Daoy (cell line): Measurements from ENCODE around the gene PI16. TPM values are rescaled to one million over a fixed set of nuclear protein-coding genes. Genes with fewer than 3 reads are reported as not detected.

Experiments used
- DNase-seq: peaks from one replicate; pipeline ENCODE4 v3.0.0-alpha.2; 2015; ENCODE audit warnings: low read depth
- total RNA-seq: library from RNA; depleted of rRNA; stranded (reverse); fragments of >200 nt; shearing (Covaris generic); gene quantifications from 2 replicates; pipeline ENCODE4 v1.2.3, GENCODE V29; 2014

The PI16 gene
- total RNA-seq, 1 experiment from 2014 or later = 0.06 TPM

DNA sequence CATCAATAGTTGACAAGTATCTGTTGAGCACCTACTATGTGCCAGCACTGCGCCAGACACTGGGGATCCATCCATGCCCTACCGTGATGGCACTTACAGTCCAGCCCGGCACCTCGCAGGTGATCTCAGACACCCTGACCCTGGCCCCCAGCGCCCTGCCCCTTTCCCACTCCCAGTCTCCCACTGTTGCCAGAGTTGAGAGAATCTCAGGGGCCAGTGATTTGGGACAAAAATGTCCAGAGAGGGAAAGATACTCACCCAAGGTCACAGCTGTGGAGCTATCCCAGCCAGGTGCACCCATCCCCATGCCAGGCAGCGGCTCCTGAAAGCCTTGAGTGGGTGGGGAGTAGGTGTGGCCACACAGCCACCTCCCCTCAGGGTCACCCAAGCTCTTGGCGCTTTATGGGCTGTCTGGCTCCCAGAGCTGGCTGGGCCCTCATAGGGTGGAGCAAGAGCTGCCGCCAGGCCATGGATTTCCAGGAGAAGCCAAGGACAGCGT, 3.3 kb downstream of the PI16 start:
- DNase-seq = no peak

- DNase-seq = no peak
These were observed 4.4 kb downstream of the PI16 start for GRCh38 chr6:36958775-36959554.

DNA sequence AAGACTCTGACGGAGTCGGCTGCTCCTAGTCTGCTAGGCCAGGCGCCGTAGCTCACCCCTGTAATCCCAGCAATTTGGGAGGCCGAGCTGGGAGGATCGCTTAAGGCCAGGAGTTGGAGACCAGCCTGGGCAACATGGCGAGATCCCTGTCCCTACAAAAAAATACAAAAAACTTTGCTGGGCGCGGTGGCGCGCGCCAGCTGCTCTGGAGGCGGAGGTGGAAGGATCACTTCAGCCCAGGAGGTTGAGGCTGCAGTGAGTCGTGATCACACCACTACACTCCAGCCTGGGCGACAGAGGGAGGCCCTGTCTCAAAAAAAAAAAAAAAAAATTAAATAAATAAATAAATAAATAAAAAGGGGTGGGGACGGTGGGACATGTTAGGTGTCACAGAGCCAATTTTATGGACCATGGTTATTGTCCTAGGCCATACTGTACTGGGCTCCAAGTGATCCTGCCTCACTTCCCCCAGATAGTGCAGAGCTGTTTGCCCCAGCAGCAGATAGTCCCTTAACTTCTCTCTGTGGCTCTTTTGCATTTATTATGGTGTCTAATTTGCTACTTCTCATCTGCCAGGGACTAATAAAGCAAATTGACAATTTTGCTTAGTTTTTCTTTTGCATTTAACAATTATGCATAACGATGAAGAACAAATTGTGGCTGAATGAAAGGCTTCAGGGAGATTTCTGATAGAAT, 5.2 kb downstream of the PI16 start:
- no peak for DNase-seq

- no peak for DNase-seq
These were observed 7.2 kb downstream of the PI16 start for GRCh38 chr6:36961441-36962435.

DNA sequence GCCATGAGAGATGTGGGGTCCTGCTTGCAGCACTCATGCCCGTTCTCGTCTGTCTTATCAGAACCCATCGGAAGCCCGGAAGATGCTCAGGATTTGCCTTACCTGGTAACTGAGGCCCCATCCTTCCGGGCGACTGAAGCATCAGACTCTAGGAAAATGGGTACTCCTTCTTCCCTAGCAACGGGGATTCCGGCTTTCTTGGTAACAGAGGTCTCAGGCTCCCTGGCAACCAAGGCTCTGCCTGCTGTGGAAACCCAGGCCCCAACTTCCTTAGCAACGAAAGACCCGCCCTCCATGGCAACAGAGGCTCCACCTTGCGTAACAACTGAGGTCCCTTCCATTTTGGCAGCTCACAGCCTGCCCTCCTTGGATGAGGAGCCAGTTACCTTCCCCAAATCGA, 8.3 kb downstream of the PI16 start:
- peak; percentile 46 for DNase-seq

- DNase-seq = peak; percentile 26
These were observed 9.1 kb downstream of the PI16 start for GRCh38 chr6:36963451-36964290.

GRCh38 chr6:36964349-36964748, 9.8 kb downstream of the PI16 start:
- no peak for DNase-seq

DNA sequence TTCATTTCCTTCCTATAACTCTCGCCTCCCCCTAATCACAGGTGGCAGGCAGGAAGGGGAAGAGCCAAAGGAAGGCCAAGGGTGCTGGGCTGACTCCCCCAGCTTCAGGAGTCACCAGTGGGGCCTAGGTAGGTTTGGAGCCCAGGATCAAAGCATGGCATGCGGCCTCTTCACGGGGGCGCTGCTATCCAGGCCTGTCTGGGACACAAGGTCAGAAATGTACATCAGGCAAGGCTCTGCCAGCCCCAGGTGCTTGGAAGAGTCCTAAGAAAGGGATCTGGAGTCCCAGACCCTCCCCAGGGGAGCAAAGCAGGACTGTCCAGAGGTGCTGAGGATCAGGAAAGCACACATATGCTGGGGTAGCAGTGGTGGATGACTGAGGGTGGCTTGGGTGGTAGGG, 10.4 kb downstream of the PI16 start:
- no peak for DNase-seq

DNA sequence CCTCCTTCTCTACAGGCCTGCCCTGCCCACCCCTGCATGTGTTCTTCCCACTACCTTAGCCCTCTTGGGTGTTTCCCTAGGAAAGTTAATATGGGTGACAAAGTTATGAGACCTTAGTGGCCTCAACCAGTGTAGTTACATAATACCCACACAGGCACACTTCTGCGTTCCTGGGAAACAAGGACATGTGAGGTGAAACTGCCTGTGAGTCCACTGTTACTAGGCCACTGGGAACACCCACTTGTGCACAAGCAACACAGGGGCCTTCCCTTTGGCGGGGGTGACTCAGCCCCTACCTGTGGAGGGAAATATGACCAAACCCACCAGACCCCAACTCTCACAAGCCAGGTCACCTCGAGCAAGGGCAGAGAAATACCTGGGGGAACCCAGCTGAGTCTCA, 12.8 kb downstream of the PI16 start:
- DNase-seq = no peak

DNA sequence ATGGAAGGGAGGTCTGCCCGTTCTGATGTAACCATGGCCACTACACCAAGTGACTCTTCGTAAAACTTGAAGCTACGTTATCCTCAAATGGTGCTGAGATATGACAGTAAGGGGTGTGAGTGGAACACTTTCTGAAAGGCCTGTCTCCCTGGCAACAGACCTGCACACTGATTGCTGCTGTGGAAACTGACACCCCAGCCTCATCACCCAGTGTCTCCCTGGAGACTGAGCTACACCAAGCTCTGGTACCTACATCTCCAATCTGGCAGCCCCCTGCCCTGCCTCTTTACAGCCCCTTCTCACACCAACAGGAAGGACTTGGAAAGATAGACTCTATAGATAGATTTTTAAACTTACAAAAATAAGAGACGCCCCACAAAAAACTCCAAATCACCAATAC, 13.2 kb downstream of the PI16 start:
- no peak for DNase-seq

GRCh38 chr6:36968266-36968977, 13.9 kb downstream of the PI16 start:
- DNase-seq = no peak

- no peak for DNase-seq
These were observed 14.7 kb downstream of the PI16 start for GRCh38 chr6:36969240-36969691.

DNA sequence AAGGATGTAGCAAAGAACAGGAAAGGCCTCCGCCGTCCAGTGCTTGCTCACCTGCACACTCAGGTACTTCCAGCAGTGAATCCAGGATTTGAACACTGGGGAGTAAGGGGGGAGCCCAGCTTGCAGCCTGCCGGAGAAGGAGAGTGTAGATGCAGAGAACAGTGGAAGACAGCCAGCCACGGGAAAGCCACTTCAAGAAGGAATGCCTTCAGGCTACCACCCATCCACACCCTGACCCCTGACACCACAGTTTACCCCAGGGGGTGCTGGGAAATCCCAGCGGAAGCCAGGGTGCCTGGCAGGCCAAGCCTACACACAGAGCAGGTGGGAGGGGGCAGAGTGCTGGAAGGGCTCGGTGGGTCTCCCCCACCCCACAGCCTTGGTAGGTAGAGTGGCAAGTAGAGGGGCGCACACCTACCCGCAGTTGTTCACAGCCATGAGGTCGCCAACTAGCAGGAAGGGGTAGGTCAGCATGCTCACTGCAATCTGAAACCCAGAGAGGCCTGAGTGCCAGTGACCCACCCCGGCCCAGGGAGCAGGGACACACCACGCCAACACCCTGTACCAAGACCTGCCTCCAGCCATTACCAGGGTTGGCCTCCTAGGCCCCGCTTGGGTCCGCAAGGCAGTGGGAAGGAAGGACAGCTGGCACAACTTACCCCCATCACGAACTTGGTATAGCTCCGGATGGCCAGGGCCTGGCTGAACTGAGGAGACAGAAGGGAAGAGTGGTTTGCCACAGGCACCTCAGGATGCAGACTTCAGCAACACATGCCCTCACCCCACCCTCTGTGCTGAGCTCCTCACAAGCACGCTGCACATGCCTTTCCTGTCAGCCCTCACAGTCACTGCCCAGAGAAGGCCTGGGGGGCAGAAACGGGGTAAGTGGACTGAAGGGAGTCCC, 15.7 kb downstream of the PI16 start:
- no peak for DNase-seq

DNA sequence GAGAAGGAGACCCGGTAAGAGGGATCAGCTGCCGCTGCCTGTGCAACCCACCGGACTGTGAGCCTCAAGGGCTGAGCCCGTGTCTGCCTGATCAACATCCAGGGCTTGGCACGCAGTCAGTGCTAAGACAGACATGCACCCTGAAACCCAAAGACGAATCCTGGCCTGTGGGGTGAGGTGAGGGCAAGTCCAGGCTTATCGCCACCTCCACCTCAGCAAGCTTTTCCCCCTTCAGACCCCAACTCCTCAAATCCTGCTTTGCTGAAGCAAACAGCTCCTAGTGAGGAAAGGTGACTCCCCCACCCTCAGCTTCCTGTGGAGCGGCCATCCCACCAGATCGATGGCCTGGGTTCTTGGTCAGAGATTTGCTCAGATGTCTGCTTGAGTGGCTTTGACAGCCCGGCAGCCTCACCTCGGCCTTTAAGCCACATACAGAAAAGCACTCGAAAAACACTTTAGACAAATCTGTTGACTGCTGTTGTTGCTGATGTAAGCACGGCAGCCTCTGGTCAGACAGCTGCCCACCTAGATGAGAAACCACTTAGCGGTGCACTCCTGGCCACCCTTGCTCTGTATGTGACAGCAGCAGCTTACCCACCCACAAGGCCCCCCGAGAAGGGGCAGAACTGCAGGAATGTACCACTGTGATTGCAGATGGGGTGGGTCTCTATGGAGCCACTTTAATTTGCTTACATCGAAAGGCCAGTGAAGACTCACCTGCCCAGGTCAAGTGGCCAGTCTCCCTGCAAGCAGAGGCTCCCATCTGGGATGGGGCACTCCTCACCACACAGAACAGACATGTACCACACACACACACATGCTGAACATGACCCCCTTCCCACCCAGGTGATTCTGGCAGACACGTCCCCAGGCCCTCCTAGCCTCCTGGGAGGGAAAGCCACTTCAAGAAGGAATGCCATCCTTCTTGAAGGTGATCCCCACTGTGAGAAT, 16.6 kb downstream of the PI16 start:
- no peak for DNase-seq

DNA sequence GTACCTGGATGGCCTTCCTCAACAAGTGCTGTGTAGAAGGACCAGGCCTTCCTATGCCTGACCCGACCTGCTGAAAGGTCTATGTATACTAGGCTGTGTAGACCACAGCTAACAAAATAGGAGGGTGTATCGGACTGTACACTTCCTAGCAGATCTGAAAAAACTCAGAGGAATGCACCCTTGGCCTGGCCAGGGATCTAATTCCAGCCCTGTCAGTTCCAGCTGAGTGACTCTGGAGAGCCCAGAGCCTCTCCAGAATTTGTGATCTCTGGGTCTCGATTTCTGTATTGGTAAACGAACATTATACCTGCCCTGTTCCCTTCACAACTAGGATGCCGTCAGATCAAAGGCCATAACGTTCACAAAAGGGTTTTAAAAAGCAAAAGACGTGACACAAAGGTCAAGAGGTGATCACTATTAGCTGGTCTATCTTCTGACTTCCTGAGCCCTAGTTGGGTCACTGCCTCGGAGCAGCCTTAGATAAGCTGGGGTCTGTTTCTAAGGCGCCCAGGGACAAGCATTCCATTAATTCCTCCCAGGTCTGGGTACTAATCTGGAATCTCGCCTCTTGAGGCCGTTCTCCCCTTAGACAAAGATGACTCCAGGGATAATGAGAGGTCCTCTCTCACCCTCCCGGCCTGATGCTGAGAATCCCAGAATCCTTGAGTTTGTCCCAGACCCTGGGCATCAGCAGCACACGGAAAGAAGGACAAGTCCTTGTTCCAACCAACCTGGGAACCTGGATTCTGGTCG, 17.6 kb downstream of the PI16 start:
- DNase-seq = no peak

DNA sequence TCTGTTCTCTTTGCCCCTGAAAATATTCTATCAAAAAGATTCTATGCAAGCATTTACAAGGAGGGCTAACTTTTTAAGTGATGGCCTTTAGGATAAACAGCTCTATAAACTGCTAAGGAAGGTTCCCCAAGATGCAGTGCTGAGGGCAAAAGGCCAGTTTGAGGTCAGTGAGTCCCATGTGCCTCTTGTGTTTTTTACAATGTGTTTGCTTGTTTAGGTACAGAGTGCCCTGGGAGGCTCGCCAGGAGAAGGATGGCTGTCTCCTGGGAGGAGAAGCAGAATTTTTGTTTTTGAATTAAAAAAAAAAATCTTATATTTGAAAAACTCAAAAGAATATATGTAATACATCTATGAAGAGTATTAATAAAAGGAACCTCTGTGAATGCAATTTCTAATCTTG, 18.7 kb downstream of the PI16 start:
- DNase-seq = no peak

DNA sequence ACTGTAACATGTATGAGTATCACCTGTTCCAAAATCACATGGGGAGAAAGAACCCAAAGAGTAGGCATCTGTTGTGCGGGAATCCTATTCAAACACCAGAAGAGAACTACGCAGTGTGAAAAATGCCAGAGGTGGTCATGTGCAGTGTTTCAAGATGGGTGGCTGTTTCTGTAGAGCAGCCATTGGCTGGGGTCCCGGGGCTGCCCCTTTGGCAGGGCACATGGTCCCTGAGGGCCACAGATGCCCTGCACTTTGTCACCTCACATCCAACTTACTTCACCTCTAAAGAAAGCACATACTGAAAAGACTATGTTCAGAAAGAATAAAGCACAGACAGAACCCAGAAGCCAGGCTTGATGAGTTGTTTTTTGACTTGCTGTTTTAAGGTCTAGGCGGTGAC, 19.1 kb downstream of the PI16 start:
- no peak for DNase-seq
